ENCODE data around the gene GPR135. TPM values are rescaled to one million over a fixed set of nuclear protein-coding genes. Genes with fewer than 3 reads are reported as not detected.
"Not testable (repeated sequence)": the region's sequence is repeated elsewhere in the genome, so short reads cannot be mapped to it uniquely, and the experiment has no call there.

GPR135 gene
- total RNA-seq, 1 experiment from 2014 or later = 0.70 TPM

DNA sequence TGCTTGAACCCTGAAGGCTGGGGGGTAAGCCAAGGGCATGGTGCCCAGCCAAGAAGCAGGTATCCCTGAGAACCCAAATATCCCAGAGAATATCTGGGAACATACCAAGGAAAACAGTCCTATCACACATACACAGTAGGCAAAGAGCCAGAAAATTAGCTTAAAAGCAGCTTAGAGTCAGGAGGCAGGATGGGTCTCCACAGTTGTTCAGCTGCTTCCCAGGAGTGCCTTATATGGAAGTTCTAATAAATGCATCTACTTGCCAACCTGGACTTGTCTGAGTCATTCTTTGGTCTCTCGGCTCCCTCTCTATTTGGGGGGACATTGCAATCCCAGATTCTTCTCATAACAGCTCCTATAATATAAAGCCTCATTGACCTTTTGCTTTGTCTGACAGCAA is 9.0 kb upstream of the GPR135 start:
- DNase-seq (ENCODE audit: low spot score) = no peak

DNA sequence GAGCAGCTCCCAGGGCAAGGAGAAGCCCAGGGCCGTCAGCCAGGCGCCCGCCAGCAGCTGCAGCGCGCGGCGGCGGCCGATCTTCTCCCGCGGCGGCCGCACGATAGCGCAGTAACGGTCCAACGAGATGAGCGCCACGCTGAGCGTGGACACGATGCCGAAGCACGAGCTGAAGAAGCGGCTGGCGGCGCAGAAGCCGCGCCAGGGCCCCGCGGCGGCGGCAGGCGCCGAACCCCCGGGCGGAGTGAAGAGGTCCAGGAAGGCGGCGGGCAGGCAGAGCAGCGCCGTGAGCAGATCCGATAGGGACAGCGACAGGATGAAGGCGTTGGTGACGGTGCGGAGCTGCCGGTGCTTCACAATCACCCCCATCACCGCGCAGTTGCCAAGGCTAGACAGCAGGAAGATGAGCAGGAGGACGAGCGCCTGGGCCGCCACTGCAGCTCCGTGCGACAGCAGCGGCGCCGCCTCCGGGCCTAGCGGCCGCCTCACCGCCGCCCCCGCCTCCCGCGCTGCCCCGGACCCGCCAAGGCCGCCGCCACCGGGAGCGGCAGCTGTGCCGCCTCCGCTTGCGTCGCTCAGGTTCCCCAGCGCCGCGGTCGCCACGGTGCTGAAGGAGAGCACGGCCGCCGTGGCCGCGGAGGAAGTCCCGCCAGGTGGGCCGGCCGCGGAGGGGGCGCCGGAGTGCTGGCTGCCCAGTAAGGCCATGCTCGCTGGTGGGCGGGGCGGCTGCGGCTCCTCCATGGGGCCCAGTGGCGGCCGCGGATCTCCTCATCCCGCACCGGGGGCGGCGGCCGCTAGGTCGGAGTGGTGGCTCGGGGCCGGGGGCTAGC is 479 bp downstream of the GPR135 start:
- DNase-seq (ENCODE audit: low spot score) = no peak

DNA sequence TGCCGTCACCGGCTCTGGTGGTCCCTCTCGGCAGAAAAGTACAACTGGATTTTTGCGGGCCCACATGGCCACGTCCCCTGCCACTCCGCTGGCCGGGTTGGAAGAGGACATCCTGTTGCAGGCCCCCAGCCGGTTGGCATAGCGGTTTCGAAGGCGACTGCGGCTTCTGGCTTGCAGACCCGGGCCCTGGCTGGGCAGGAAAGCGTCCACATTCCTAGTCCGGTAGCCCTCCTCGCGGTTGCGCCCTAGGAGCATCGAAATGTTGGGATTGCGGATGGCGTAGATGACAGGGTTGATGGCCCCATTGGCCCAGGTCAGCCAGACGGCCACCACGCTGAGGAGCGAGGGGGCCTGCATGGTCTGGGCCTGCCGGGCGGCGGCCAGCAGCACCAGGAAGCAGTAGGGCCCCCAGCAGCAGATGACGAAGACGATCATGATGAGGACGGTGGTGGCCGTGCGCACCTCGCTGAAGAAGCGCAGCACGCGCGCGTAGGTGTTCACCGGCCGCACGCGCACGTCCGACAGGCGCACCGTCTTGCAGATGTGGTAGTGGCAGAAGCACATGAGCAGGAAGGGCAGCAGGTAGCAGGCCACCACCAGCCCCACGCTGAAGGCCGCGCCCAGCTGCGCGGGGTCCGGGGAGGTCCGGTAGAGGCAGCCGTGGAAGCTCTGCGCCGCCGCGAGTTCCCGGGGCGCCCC is 1.2 kb downstream of the GPR135 start:
- no peak for DNase-seq (ENCODE audit: low spot score)

DNA sequence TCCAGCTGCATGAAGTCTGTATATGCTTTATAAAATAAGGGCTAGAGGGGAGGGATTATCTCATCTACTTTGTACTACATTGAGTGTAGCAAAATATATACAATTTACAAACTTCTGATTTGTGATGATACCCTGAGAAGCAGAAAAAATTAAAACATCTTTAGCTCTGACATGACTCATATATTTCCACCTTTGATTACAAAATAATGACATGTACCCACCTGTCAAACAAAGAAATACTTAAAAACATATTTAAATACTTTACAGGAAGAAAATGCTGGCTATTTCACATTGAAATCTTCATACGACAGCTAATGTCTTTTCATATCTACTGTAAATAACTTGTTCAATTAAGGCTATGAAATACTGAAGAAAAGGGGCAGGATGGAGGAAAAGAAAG is 3.3 kb downstream of the GPR135 start:
- DNase-seq (ENCODE audit: low spot score) = no peak

DNA sequence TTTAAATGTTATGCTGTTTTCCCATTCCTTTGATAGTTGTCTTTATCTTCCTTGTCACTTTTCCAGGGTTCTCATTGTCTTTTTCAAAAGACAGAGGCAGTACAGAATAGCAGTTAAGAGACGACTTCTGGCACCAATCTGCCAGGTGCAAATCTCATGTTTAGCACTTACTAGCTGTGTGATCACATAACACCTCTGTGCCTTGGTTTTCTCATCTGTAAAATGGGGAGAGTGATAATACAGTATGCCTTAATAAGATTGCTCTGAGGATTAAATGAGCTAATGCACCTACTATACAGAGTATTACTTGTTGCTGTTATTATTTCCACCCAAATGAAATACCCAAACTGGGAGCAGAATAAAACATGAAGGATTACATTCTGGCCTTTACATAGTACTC is 4.8 kb downstream of the GPR135 start:
- no peak for DNase-seq (ENCODE audit: low spot score)

DNA sequence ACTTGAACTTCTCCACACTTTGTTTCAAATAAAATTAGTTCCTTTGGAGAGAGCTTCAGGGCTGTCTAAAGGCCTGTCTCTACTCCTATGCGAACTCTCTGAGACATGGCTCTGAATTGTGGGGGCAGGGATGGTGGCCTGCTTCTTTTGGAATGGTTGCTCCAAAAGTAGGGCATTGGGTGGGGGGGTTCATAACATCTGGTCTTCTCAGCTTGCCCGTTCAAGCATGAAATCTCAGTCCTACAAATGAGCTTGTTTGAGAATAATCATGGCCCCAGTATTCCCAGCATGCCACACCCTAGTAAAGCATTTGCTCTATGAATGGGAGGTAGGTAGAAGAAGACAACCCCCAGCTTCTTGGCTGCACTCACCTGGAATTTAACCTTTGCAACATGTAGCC is 6.7 kb downstream of the GPR135 start:
- DNase-seq (ENCODE audit: low spot score) = no peak

DNA sequence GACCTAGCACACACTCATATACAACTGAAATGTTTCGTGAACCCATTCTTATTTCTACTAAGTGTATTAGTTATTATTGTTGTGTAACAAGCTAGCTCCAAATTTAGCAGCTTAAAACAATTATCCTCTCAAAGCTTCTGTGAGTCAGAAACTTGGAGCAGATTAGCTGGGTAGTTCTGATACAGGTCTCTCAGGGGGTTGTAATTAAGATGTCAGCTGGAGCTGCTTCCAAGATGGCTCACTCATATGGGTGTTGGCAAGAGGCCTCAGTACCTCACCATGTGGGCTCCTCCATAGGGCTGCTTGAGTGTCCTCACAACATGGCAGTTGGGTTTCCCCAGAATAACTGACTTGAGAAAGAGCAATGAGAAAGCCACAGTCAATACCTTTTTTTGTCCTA is 9.8 kb downstream of the GPR135 start:
- DNase-seq (ENCODE audit: low spot score) = no peak

DNA sequence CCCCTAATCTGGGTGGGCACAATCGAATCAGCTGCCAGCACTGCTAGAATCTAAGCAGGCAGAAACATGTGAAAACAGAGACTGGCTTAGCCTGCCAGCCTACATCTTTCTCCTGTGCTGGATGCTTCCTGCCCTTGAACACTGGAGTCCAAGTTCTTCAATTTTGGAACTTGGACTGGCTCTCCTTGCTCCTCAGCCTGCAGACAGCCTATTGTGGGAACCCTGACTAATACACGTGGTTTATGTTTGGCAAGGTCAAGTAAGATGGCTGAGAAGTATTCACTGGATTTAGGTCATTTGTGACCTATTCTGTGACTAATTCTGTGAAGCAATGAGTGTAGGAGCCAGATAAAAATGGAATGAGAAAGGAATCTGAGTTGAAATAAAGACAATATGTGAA is 11.0 kb downstream of the GPR135 start:
- no peak for DNase-seq (ENCODE audit: low spot score)

DNA sequence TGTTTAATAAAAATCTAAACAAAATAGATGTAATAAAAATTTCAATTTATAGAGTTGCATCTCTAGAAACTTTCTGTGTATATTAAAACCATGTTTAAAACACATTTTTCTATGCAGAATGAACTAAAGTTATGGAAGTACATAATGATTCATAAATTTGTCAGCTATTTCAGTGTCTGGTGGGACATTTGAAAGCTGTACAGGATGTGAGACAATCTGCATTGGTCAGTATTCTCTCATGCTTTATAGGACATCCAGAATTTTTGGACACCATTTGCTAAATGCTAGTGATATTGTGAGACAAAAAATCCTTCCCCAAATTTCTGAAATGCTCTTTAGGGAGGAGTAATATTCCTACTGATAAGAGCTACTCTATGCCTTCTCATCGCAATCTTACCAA is 13.3 kb downstream of the GPR135 start:
- DNase-seq (ENCODE audit: low spot score) = no peak

DNA sequence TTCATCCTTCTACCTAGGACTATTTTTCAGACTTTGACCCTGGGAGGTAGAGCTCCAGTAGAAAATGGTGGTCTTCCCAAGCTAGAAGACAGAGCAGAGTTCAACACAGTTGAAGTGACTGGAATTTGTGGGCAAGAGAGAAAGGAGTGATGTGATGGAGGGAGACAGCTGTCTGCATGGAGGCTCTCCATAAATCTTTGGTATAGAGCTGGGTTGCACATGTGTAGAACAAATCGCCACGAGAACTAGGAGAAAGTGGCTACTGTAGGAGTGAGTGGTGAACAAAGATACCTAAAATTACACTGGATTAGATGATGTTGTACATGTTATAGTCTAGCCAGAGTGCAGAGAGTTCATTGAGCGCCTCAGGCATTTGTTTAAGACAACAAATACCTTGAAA is 14.5 kb downstream of the GPR135 start:
- no peak for DNase-seq (ENCODE audit: low spot score)

DNA sequence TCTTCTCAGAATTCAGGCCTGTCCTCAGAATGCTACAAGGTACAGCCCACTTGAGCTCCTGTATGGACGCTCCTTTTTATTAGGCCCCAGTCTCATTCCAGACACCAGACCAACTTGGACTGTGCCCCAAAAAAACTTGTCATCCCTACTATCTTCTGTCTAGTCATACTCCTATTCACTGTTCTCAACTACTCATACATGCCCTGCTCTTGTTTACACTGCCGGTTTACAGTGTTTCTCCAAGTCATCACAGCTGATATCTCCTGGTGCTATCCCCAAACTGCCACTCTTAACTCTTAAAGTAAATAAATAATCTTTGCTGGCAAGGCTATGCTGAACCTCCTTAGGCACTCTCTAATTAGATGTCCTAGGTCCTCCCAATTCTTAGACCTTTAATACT is 16.5 kb downstream of the GPR135 start:
- DNase-seq (ENCODE audit: low spot score) = not testable (repeated sequence)

DNA sequence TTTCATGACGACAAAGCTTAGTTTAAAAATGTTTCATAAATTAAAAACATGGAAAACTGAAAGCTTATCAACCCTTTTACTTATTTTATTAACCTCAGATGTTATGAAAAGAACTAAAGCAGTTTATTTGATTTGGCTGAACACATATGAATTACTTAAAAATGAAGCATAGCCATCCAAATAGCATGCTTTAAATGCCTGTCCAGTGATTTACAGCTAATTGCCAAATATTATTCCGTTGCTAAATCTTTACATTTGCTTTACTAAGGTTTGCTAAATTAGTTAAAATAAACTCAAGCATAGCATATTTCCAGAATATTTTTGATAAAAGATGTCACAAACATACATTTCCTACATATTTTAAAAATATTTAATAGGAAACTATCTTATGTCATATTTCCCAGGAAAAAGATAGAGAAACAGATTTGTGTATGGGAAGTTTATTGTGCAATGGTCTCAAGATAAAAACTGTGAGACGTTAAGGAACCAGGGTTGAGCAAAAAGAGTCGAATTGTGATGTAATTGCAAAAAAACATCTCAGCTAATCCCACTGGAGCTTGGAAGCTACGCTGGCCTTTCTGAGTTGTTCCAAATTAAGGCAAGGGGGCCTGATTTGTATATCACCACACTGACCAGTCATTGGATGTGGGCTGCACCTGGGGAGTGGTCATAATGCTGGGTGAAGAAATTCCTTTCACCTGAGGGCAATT is 25.8 kb downstream of the GPR135 start:
- no peak for DNase-seq (ENCODE audit: low spot score)

DNA sequence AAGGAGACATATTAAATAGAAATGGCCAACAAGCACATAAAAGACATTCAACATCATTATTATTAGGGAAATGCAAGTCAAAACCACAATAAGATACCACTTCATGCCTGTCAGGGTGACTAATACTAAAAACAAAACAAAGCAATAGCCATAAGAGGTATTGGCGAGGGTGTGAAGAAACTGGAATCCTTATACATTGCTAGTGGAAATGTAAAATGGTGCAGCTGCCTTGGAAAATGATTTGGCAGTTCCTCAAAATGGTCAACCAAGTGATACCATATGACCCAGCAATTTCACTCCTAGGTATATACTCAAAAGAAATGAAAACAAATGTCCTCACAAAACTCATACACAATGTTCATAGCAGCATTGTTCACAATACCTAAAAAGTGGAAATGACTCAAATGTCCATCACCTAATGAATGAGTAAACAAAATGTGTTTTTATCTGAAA is 27.0 kb downstream of the GPR135 start:
- no peak for DNase-seq (ENCODE audit: low spot score)

DNA sequence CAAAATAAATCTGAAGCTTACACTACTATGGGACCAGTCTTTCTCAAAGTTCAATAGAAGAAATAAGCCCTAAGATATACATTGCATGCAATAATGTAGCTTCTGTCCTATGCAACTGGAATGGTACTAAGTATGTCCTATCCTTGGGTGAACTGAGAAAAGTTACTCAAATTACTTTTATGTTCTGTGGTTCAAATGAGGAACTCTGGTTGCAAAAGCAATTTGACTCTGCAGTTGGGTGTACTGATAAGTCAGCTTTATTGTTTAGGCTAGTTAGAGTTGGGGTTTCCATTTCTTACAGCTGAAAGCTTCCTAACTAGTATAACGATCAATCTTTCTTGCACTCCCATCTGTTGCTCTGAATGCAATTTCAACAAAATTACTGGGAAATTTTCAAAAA is 29.2 kb downstream of the GPR135 start:
- DNase-seq (ENCODE audit: low spot score) = no peak

DNA sequence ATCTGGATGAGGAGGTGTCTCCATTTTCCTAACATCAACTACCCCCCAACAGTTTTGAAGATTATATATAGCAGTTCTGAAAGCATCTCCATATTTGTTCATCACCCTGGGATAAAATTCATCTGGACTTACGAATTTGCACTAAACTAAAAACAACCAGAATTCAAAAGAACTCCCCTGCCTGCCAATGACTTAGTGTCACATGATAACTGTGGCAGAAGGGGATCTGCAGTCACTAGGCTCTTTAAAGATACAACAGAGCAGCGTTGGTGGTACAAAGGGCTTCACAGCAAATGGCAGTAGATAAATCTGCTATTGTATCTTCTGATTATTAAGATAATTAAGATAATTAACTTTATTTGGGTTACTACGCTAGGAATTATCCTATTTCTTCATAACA is 30.1 kb downstream of the GPR135 start:
- DNase-seq (ENCODE audit: low spot score) = no peak

DNA sequence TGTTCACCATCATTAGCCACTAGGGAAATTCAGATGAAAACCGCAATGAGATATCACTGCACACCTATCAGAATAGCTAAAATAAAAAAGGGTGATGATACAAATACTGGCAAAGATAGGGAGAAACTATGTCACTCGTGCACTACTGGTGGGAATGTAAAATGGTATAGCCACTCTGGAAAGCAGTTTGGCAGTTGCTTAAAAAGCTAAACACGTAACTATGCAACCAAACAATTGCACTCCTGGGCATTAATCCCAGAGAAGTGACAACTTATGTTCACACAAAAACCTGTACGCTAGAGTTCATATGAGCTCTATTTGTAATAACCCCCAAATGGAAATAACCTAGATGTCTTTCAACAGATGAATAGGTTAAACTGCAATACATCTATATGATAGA is 35.4 kb downstream of the GPR135 start:
- DNase-seq (ENCODE audit: low spot score) = no peak

DNA sequence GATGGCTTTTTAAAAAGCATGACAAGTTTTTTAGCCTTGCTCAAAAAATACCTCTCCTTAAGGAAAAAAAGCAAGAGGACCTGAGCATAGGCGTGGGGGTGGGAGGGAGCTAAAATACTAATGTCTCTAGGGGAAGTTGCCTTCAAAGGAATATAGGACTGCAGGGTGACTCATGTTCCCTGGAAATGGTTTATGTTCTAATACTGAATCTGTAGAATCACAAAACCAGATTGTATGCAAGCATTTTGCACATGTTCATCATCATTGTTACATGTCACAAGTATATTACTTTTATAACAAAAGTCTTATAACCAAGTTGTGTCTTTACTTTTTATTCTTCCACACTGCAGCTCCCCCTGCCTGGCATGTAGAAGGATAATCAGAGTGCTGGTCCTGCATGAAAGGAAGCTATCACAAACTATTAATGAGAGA is 36.6 kb downstream of the GPR135 start:
- DNase-seq (ENCODE audit: low spot score) = no peak

DNA sequence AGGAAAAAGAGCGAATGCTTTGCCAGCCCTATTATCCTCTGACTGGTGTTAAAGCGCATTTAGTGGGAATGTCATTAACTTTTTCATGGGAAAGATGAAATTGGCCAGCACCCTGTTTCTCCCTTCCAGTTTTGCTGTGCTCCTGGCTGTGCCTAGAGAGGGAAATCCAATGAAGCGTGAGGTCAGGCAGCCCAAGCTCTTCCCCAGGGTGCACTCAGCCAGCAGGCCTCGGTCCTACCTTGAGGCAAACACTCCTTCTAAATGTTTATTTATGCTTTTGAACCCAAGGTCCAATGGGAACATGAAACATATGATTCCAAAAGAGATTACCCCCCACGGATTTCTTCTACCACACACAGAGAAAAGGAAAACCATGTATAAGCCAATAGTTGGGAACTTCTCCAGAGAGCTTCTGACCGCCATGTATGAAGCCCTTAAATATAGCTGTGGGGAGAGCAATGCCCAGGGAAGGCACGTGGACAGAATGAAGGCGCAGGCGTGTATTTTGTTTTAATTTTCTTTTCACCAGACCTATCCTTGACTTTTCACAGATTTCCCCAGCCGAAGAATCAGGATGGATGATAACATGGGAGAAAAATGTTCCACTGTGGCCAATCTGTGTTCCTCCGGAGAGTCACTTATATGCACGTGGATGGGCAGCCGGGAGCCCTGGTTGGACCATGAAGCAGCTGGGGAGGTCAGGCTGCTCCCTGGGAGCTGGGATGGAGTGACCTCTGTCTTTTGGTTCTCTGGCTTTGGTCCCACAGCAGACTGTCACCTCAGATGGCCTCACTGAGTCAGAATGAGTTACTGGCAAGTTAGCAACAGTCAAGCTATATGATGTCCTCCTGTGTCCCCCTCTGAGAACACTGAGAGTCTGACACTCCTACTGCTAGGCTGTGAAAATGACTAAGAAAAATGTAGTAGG is 37.3 kb downstream of the GPR135 start:
- DNase-seq (ENCODE audit: low spot score) = no peak

DNA sequence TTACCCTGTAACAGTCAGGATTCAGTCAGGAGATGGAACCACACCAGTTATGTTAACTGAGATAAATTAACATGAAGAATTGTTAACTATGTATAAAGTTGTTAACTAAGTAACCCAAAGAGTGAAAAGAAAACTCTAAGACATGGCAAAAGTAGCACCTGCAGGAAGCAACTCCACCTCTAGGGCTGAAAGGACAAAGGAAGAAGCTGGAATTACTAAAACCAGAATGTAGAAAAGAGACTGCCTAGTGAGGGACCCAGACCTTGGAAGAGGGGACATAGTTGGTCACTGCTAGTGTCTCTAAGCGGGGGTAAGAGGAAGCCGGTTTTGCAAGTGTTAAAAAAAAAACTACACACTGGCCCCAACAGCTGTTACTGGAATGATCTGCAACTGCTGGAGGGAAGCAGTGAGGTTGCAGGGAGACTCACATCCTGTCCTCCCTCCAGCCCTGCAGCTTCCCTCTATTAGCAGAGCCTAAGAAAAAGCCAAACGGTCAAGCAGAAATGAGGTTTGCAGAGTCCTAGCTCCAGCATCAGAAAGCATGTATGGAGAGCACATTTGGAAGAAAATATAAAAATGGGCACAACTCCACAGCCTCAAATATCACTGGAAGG is 39.8 kb downstream of the GPR135 start:
- no peak for DNase-seq (ENCODE audit: low spot score)

DNA sequence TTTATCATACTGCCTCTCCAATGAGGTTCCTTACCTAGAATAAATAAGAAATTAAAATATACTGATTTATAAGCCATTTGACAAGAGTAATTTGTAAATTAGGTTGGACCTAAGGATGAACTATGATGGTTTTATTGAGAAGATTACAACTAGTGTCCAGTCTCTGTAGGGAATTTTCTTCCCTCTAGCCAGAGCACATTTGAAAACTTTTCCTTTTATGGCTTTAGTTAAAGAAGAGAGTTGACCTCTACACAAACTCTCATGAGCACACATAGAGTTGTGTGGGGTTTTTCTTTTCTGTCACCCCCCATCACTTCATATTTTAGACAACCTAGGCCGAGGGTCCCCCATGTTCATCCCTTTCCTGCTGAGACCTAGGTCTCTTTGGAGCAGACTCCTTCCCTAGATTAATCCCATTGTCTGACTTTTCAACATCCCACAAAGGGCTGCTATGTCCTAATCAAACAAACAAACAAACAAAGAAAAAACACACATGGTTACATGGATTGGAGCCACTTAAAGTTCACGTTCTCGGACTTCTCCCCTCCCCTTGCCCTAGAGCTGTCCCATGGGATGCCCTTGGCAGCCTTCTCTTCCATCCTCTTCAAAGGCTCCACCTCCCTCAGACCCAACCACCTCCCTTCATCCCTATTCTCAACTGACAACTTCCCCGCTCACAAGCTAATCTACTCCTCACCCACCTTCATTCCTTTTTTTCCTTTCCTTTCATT is 40.7 kb downstream of the GPR135 start:
- no peak for DNase-seq (ENCODE audit: low spot score)
